Body of pancreas (tissue), 4 donors: ENCODE results near the gene FAM107B. TPM values are rescaled to one million over a fixed set of nuclear protein-coding genes. Genes with fewer than 3 reads are reported as not detected.

Experiments
- ATAC-seq: fragments of 150-250 bp; one replicate; pipeline ENCODE4 v1.9.1; 2016
- DNase-seq, 4 donors: peaks; one replicate each; pipeline ENCODE4 v3.0.0-alpha.2; 2019
- H3K27ac ChIP-seq, 4 donors: fragments of 200-600 bp; sonication (generic); 1 replicate in 3 of 4; 2 replicates in 1 of 4; pipeline versions ENCODE4 v1.5.1 to v1.6.1; 2016 to 2019; ENCODE audit warnings: mild to moderate bottlenecking in 1 of 4, mixed read lengths in 1 of 4, moderate library complexity in 1 of 4
- H3K27me3 ChIP-seq, 2 donors: fragments of 200-600 bp; sonication (generic); one replicate each; pipeline ENCODE4 v1.6.0; 2016; ENCODE audit warnings: mild to moderate bottlenecking in 1 of 2
- H3K36me3 ChIP-seq, 2 donors: fragments of 200-600 bp; sonication (generic); replicated peaks in 1 of 2; 2 replicates each; pipeline ENCODE4 v1.5.1; 2016; ENCODE audit warnings: low read depth in 2 of 2; ENCODE audit not compliant: insufficient read depth in 1 of 2
- H3K4me1 ChIP-seq: fragments of 200-600 bp; sonication (generic); one replicate; pipeline ENCODE4 v1.6.0; 2016
- H3K4me3 ChIP-seq, 2 donors: fragments of 200-600 bp; sonication (generic); 1 replicate in 1 of 2; 2 replicates in 1 of 2; pipeline ENCODE4 v1.5.1; 2016 to 2019
- H3K9me3 ChIP-seq, 3 donors: fragments of 200-600 bp; sonication (generic); 1 replicate in 2 of 3; 2 replicates in 1 of 3; pipeline ENCODE4 v1.5.1; 2016
- POLR2A ChIP-seq, 3 donors: fragments of 450-650 bp; IDR thresholded peaks; one replicate each; pipeline ENCODE4 v1.6.1; 2016; ENCODE audit warnings: antibody characterized with exemption in 3 of 3, mild to moderate bottlenecking in 2 of 3
- WGBS, 2 donors: methylation state at CpG; one replicate each; pipeline ENCODE4 v1.1.5; 2017; 5-methylcytosine and 5-hydroxymethylcytosine counted together
- intact Hi-C: fragments of 100-400 bp; cut with DNase I; formaldehyde crosslinking; loops from one replicate; pipeline ENCODE4 v1.15.1; 2023
- total RNA-seq, 2 donors: library from RNA; depleted of rRNA; stranded (reverse); fragments of >200 nt; gene quantifications; one replicate each; pipeline ENCODE4 v1.1.0, GENCODE V29; 2016
- TF ChIP-seq, protein P1 (sequence below), 7 experiments: fragments of 450-650 bp in 4 of 7; fragments of 200-600 bp in 3 of 7; sonication (generic) in 3 of 7; IDR thresholded peaks; one replicate each; pipeline ENCODE4 v1.5.1; 2016 to 2019; ENCODE audit warnings: antibody characterized with exemption in 7 of 7

FAM107B gene
- total RNA-seq, 2 donors from 2014 or later, result 19.4 to 45.9 TPM

DNA sequence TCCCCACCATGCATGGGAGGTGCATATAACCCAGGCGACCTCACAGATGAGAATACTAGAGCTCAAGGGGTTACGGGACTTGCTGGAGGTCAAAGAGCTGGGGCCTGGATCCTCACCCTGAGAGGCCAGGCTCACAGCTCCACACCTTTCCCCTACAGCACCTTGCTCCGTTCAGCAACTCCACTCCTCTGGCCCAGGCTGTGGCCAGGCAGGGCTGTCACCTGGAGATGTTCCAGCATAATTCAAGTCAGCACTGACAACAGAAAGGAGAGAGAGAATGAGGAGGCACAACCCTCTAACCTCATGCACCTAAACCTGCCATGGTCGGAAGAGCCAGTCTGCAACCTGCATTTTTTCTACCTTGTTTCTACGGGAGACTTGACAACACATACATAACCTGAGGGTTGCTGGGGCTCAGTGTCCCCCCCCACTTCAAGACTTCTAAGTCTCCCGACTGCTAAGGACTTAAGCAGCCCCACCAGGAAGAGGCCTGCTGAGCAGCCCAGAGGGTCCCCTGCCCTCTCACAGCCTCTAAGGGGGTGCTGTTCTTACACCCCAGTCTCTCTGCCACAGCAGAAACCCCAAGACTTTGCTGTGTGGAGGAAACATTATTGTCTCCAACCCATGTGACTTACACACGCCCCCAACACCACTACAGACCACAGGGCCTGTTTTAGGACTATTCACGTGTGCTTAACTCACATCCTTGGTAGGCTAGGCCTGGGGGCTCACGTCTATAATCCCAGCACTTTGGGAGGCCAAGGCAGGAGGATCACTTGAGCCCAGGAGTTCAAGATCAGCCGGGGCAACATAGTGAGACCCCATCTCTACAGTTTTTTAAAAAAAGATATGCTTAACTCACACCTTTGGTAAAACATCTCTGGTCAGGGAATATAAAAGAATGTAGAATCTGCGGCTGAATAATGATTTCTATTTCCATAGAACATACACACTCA is 175.6 kb downstream of the FAM107B start:
- Histone ChIP-seq H3K27ac (peak overlapping the region in 1 of 4 donors; percentile 7), H3K4me1 (peaks cover 36% of the 10 kb centered on the region), H3K27me3 (no peaks in the 10 kb centered on the region), H3K9me3 (no peaks in the 10 kb centered on the region), H3K36me3 (peaks cover 0 to 2% of the 10 kb centered on the region in 2 donors), H3K4me3 (no peak overlapping the region)
- DNase-seq (no peak), ATAC-seq (no peak)
- no peak for TF ChIP-seq POLR2A (IDR thresholded peaks at IDR 0.05)
- TF ChIP-seq, protein P1, sequence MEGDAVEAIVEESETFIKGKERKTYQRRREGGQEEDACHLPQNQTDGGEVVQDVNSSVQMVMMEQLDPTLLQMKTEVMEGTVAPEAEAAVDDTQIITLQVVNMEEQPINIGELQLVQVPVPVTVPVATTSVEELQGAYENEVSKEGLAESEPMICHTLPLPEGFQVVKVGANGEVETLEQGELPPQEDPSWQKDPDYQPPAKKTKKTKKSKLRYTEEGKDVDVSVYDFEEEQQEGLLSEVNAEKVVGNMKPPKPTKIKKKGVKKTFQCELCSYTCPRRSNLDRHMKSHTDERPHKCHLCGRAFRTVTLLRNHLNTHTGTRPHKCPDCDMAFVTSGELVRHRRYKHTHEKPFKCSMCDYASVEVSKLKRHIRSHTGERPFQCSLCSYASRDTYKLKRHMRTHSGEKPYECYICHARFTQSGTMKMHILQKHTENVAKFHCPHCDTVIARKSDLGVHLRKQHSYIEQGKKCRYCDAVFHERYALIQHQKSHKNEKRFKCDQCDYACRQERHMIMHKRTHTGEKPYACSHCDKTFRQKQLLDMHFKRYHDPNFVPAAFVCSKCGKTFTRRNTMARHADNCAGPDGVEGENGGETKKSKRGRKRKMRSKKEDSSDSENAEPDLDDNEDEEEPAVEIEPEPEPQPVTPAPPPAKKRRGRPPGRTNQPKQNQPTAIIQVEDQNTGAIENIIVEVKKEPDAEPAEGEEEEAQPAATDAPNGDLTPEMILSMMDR (IDR thresholded peaks at IDR 0.05), result no peak
- WGBS, 2 donors, result 84 to 89% methylated on average over 11 of the region's 11 CpGs
- intact Hi-C loops, result no loop called here

DNA sequence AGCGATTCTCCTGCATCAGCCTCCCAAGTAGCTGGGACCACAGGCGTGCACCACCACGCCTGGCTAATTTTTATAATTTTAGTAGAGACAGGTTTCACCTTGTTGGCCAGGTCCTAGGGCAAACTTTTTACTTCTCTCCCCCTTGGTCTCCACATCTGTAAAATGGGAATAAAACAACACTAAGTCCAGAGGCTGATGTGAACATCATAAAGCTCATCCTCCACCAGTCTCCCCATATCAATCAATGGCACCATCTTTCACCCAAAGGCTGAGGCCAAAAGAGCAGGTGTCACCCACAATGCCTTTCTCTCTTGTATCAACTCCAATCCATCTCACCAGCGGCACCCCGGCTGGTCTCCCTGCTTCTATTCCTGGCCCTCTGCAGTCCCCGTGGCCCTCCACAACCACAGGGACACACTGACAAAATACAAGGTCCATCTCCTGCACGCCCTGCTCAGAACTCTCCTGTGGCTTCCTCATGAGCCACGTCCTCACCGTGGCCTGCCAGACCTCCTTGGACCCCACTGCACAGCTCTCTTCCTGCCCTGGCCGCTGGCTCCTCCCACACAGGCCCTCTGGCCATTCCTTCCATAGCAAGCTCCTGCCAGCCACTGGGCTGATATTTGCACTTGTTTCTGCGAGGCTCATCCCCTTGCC is 179.0 kb downstream of the FAM107B start:
- TF ChIP-seq POLR2A (IDR thresholded peaks at IDR 0.05), result no peak
- TF ChIP-seq, protein P1 (IDR thresholded peaks at IDR 0.05), result no peak
- Histone ChIP-seq H3K27me3 (no peaks in the 10 kb centered on the region), H3K27ac (no peak overlapping the region), H3K9me3 (no peaks in the 10 kb centered on the region), H3K4me1 (peaks cover 24% of the 10 kb centered on the region), H3K36me3 (peaks cover 0 to 2% of the 10 kb centered on the region in 2 donors), H3K4me3 (no peak overlapping the region)
- DNase-seq, result no peak
- 93 to 95% methylated on average over 11 of the region's 11 CpGs for WGBS, 2 donors
- intact Hi-C loops, result no loop called here
- no peak for ATAC-seq

DNA sequence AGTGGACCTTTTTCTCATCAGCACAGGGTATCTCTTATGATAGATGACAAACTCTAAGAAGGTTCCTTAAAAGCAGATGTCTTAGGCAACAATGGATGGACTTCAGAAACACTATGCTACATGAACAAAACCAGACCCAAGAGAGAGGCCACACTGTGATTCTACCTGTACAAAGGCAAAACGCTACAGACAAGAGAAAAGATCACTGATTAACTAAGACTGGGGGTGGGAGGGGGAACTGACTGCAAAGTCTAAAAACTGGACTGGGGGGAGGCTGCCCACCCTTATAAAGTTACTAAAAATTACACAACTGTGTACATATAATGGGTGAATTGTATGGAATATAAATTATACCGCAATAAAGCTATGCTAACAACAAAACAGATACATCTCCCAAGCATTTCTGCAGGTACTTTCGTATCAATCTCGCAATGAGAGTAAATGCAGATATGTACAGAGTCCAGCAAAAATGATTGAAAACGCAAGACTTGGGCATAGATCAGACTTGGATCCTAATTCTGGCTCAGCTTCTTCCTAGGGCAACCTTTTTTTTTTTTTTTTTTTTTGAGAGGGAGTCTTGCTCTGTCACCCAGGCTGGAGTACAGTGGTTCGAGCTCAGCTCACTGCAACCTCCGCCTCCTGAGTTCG is 179.7 kb downstream of the FAM107B start:
- peaks cover 0 to 2% of the 10 kb centered on the region in 2 donors for H3K36me3 ChIP-seq
- no peaks in the 10 kb centered on the region for H3K27me3 ChIP-seq
- 77 to 90% methylated on average over 8 of the region's 8 CpGs for WGBS, 2 donors
- H3K4me1 ChIP-seq, result peaks cover 24% of the 10 kb centered on the region
- intact Hi-C loops, result no loop called here
- TF ChIP-seq, protein P1 (IDR thresholded peaks at IDR 0.05), result no peak
- no peak for TF ChIP-seq POLR2A (IDR thresholded peaks at IDR 0.05)
- H3K4me3 ChIP-seq, result no peak overlapping the region
- DNase-seq, result no peak
- H3K9me3 ChIP-seq, result no peaks in the 10 kb centered on the region
- H3K27ac ChIP-seq, result no peak overlapping the region
- ATAC-seq, result no peak

DNA sequence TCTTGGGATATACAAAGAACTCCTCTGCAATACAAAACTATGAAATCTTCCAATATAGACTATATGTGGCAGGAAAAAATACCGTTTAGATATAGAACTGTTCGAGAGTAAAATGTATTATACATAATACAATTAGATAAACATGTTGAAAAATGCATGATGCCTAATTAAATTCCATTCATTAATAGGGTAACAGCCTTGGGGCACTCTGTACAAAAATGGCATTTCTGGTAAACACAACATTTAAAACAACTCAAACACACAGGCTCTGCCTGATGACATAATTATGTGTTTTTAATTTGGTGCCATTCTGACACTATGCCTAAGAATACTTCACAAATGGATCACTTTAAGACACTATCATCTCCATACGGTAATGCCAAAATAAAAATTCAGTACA is 180.9 kb downstream of the FAM107B start:
- Histone ChIP-seq H3K27me3 (no peaks in the 10 kb centered on the region), H3K9me3 (no peaks in the 10 kb centered on the region), H3K27ac (no peak overlapping the region), H3K36me3 (peaks cover 0 to 2% of the 10 kb centered on the region in 2 donors), H3K4me1 (peaks cover 20% of the 10 kb centered on the region), H3K4me3 (no peak overlapping the region)
- intact Hi-C loops, result no loop called here
- ATAC-seq, result no peak
- 82 to 90% methylated on average over 3 of the region's 3 CpGs for WGBS, 2 donors
- TF ChIP-seq, protein P1 (IDR thresholded peaks at IDR 0.05), result no peak
- no peak for TF ChIP-seq POLR2A (IDR thresholded peaks at IDR 0.05)
- DNase-seq, result no peak
